ENCODE results near the gene LRRC57.

GRCh38 chr15:42491539-42492225 is 56.9 kb downstream of the LRRC57 start:
- TF ChIP-seq, protein P1, sequence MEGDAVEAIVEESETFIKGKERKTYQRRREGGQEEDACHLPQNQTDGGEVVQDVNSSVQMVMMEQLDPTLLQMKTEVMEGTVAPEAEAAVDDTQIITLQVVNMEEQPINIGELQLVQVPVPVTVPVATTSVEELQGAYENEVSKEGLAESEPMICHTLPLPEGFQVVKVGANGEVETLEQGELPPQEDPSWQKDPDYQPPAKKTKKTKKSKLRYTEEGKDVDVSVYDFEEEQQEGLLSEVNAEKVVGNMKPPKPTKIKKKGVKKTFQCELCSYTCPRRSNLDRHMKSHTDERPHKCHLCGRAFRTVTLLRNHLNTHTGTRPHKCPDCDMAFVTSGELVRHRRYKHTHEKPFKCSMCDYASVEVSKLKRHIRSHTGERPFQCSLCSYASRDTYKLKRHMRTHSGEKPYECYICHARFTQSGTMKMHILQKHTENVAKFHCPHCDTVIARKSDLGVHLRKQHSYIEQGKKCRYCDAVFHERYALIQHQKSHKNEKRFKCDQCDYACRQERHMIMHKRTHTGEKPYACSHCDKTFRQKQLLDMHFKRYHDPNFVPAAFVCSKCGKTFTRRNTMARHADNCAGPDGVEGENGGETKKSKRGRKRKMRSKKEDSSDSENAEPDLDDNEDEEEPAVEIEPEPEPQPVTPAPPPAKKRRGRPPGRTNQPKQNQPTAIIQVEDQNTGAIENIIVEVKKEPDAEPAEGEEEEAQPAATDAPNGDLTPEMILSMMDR (IDR thresholded peaks at IDR 0.05; ENCODE audit: low read length), result no peak
- TF ChIP-seq EZH2 (optimal IDR thresholded peaks at IDR 0.05; ENCODE audit: low read depth, low read length) (no peak), EZH2phosphoT487 (IDR thresholded peaks at IDR 0.05; ENCODE audit: low read length) (no peak)

All from MM.1S (cell line).